Fibroblast of villous mesenchyme (primary cell): Measurements from ENCODE around the gene RAPGEF5. TPM values are rescaled to one million over a fixed set of nuclear protein-coding genes. Genes with fewer than 3 reads are reported as not detected.

Source experiments
- DNase-seq: peaks from one replicate; pipeline ENCODE4 v3.0.0-alpha.2; 2010; ENCODE audit warnings: low read depth
- H3K4me3 ChIP-seq: 2 replicates; pipeline ENCODE4 v1.5.1; 2011; ENCODE audit warnings: low read depth, mild to moderate bottlenecking, low read length
- CTCF ChIP-seq: IDR thresholded peaks from 2 replicates; pipeline ENCODE4 v1.5.1; 2012; ENCODE audit warnings: low read depth, mild to moderate bottlenecking, low read length; ENCODE audit not compliant: insufficient read depth
- total RNA-seq: library from RNA; depleted of rRNA; stranded (reverse); fragments of >200 nt; gene quantifications from 2 replicates; pipeline ENCODE4 v1.2.3, GENCODE V29; 2012

The RAPGEF5 gene
- total RNA-seq, 1 donor, result 0.86 TPM

- no peak for DNase-seq
- no peak overlapping the region for H3K4me3 ChIP-seq
- no peak for TF ChIP-seq CTCF
Measured at GRCh38 chr7:22318376-22318775, 38.6 kb downstream of the RAPGEF5 start.

GRCh38 chr7:22317632-22318031 is 39.3 kb downstream of the RAPGEF5 start:
- H3K4me3 ChIP-seq, result no peak overlapping the region

GRCh38 chr7:22316914-22317313 is 40.0 kb downstream of the RAPGEF5 start:
- no peak overlapping the region for H3K4me3 ChIP-seq

More at GRCh38 chr7:22317632-22318031, 39.3 kb downstream of the RAPGEF5 start:
- DNase-seq, result no peak
- no peak for TF ChIP-seq CTCF

GRCh38 chr7:22307816-22308215 is 49.1 kb downstream of the RAPGEF5 start:
- H3K4me3 ChIP-seq, result no peak overlapping the region
- no peak for TF ChIP-seq CTCF
- DNase-seq, result no peak

More at GRCh38 chr7:22316914-22317313, 40.0 kb downstream of the RAPGEF5 start:
- TF ChIP-seq CTCF, result no peak
- DNase-seq, result no peak

GRCh38 chr7:22305706-22306105 is 51.2 kb downstream of the RAPGEF5 start:
- H3K4me3 ChIP-seq, result no peak overlapping the region
- no peak for TF ChIP-seq CTCF
- no peak for DNase-seq

GRCh38 chr7:22302951-22303423 is 54.0 kb downstream of the RAPGEF5 start:
- no peak for DNase-seq
- H3K4me3 ChIP-seq, result no peak overlapping the region
- no peak for TF ChIP-seq CTCF

- DNase-seq, result no peak
Measured at GRCh38 chr7:22302193-22302592, 54.8 kb downstream of the RAPGEF5 start.

More at GRCh38 chr7:22302193-22302592, 54.8 kb downstream of the RAPGEF5 start:
- TF ChIP-seq CTCF, result no peak
- no peak overlapping the region for H3K4me3 ChIP-seq
